DMS114 treated with DMSO at 0.1 percent for 48 hours (cell line): ENCODE measurements around the gene SP7.

Source experiments
- DNase-seq: peaks from one replicate; lab custom pipeline; 2025; ENCODE audit not compliant: unreplicated experiment; lab: John Stamatoyannopoulos, UW

Gene SP7

DNA sequence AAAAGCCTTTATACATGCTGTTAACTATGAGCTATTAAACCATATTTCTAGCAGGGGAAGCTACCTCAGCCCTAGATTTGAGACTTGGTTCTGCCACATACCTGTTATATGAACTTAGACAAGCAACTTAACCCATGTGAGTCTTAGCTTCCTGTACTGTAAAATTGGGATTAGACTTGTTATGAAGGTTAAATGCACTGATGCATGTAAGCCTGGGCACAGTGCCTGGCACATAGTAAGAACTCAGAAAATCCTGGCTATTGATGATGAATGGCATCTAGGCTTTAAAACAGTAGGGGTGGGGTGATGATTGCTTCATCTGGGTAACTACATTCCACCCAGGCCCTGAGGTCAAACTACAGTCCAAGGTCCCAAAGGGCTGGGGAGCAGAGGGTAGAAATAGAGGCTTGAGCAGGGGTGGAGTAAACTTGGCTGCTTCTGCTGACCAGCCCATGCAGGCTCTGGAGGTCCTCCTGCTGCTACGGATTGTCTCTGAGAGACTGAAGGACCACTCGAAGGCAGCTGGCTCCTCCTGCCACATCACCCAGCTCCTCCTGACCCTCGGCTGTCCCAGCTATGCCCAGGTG lies 56.8 kb downstream of the SP7 start:
- no peak for DNase-seq

DNA sequence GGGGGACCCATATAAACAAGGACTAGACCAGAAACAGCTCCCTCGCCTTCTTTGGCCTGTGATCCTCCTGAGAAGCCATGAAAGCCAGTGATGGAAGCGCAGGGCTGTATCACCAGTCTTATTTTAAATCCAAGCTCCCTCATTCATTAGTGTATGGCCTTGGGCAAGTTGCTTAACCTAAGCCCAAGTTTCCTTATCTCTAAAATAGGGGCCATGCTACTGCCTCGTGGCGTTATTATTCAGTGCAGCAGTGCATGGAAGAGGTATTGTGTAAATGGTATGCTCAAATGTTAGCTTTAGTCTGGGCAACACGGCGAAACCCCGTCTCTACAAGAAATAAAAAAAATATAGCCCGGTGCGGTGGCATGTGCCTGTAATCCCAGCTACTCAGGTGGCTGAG lies 58.2 kb downstream of the SP7 start:
- DNase-seq, result no peak
